Fibroblast of skin of back (primary cell): ENCODE results near the gene SSH2.
"Not testable (repeated sequence)": the region's sequence is repeated elsewhere in the genome, so short reads cannot be mapped to it uniquely, and the experiment has no call there.

Experiments used
- DNase-seq: peaks from one replicate; pipeline ENCODE4 v3.0.0-alpha.2; 2013

SSH2 gene

GRCh38 chr17:29732209-29732608 lies 197.8 kb downstream of the SSH2 start:
- no peak for DNase-seq

- no peak for DNase-seq
These were observed 198.5 kb downstream of the SSH2 start for GRCh38 chr17:29731589-29731929.

GRCh38 chr17:29728490-29728889 lies 201.5 kb downstream of the SSH2 start:
- no peak for DNase-seq

- DNase-seq = peak; percentile 50
These were observed 203.2 kb downstream of the SSH2 start for GRCh38 chr17:29726715-29727252.

- DNase-seq = not testable (repeated sequence)
These were observed 204.6 kb downstream of the SSH2 start for GRCh38 chr17:29725408-29725807.

- DNase-seq = no peak
These were observed 206.6 kb downstream of the SSH2 start for GRCh38 chr17:29723278-29724047.

GRCh38 chr17:29722411-29723198 lies 207.4 kb downstream of the SSH2 start:
- no peak for DNase-seq

GRCh38 chr17:29720551-29720950 lies 209.5 kb downstream of the SSH2 start:
- DNase-seq = no peak

- no peak for DNase-seq
These were observed 210.6 kb downstream of the SSH2 start for GRCh38 chr17:29719469-29719868.

- no peak for DNase-seq
These were observed 211.5 kb downstream of the SSH2 start for GRCh38 chr17:29718446-29719039.

GRCh38 chr17:29717817-29718216 lies 212.2 kb downstream of the SSH2 start:
- no peak for DNase-seq

- DNase-seq = no peak
These were observed 213.5 kb downstream of the SSH2 start for GRCh38 chr17:29716566-29716965.

- DNase-seq = no peak
These were observed 214.3 kb downstream of the SSH2 start for GRCh38 chr17:29715680-29716079.

- no peak for DNase-seq
These were observed 215.9 kb downstream of the SSH2 start for GRCh38 chr17:29714146-29714545.

- no peak for DNase-seq
These were observed 216.4 kb downstream of the SSH2 start for GRCh38 chr17:29713626-29714025.

- no peak for DNase-seq
These were observed 218.2 kb downstream of the SSH2 start for GRCh38 chr17:29711588-29712385.

GRCh38 chr17:29710891-29711418 lies 219.1 kb downstream of the SSH2 start:
- no peak for DNase-seq

GRCh38 chr17:29710520-29710884 lies 219.5 kb downstream of the SSH2 start:
- DNase-seq = no peak

- no peak for DNase-seq
These were observed 220.0 kb downstream of the SSH2 start for GRCh38 chr17:29709866-29710519.

GRCh38 chr17:29707212-29707571 lies 222.8 kb downstream of the SSH2 start:
- DNase-seq = no peak

- DNase-seq = no peak
These were observed 224.0 kb downstream of the SSH2 start for GRCh38 chr17:29706045-29706431.

GRCh38 chr17:29705386-29705785 lies 224.6 kb downstream of the SSH2 start:
- DNase-seq = no peak
